ENCODE data around the gene TP53I3. TPM values are rescaled to one million over a fixed set of nuclear protein-coding genes. Genes with fewer than 3 reads are reported as not detected.

TP53I3 gene
- total RNA-seq, 1 experiment from 2014 or later: 48.1 TPM

- Histone ChIP-seq H3K27me3 (ENCODE audit: insufficient read depth, low read length) (no peaks in the 10 kb centered on the region), H3K18ac (ENCODE audit: insufficient read length, low read depth, low read length) (no peak overlapping the region), H2BK20ac (ENCODE audit: low read depth, low read length, poor library complexity, severe bottlenecking) (no peak overlapping the region), H3K23ac (ENCODE audit: insufficient read length, low read depth, low read length) (no peak overlapping the region), H4K8ac (replicated peaks; ENCODE audit: insufficient read length, low read depth, low read length) (no peak overlapping the region), H2AFZ (ENCODE audit: low read length) (no peak overlapping the region), H2BK5ac (ENCODE audit: insufficient read length, low read length) (no peak overlapping the region), H3K9ac (ENCODE audit: extremely low read depth, insufficient read length, low read length) (no peak overlapping the region), H3K79me1 (ENCODE audit: insufficient read depth, low read depth, low read length, poor library complexity, severe bottlenecking) (no peaks in the 10 kb centered on the region), H3K14ac (ENCODE audit: insufficient read depth, low read length) (no peak overlapping the region), H3K4me1 (ENCODE audit: insufficient read depth, low read length) (no peaks in the 10 kb centered on the region), H3K56ac (ENCODE audit: insufficient read length, low read depth, low read length) (no peak overlapping the region), H3K79me2 (ENCODE audit: insufficient read depth, low read length) (no peaks in the 10 kb centered on the region), H3K23me2 (ENCODE audit: insufficient read length, low read depth, low read length, poor library complexity, severe bottlenecking) (no peaks in the 10 kb centered on the region), H3K4me2 (ENCODE audit: insufficient read depth, insufficient read length, low read length) (no peak overlapping the region), H2AK5ac (ENCODE audit: insufficient read length, low read length) (no peak overlapping the region), H4K91ac (ENCODE audit: insufficient read length, low read depth, low read length) (no peak overlapping the region), H2BK15ac (ENCODE audit: low read depth, low read length) (no peak overlapping the region), H3T11ph (ENCODE audit: low read length) (no peak overlapping the region), H2BK12ac (ENCODE audit: insufficient read length, low read depth, low read length) (no peak overlapping the region), H4K20me1 (ENCODE audit: control insufficient read depth, insufficient read depth, insufficient read length) (no peaks in the 10 kb centered on the region), H2BK120ac (ENCODE audit: low read depth, low read length, poor library complexity, severe bottlenecking) (no peak overlapping the region), H3K4ac (ENCODE audit: low read depth, low read length) (no peak overlapping the region), H3K27ac (ENCODE audit: insufficient read length, low read depth, low read length) (no peak overlapping the region), H3K9me3 (ENCODE audit: control insufficient read depth, low read depth, low read length) (no peaks in the 10 kb centered on the region), H4K5ac (ENCODE audit: insufficient read length, low read depth, low read length) (no peak overlapping the region)
- no CpG with 5 or more reads among the region's 4 CpGs for whole genome bisulfite sequencing (ENCODE audit: extremely low coverage, insufficient read length, low lambda C conversion rate)
- no peak for DNase-seq
- TF ChIP-seq CTCF (conservative IDR thresholded peaks at IDR 0.05): no peak
- Mint-ChIP-seq H3K4me3 (no peak overlapping the region), H3K27ac (no peak overlapping the region), H3K4me1 (peaks cover 0 to 3% of the 10 kb centered on the region in 2 experiments; a peak in 2 of 4 replicates), H3K9me3 (no peaks in the 10 kb centered on the region), H3K27me3 (ENCODE audit: low read depth) (no peaks in the 10 kb centered on the region), H3K36me3 (ENCODE audit: insufficient read depth in 1 of 3, low read depth in 3 of 3) (peaks cover 23 to 51% (median 40%) of the 10 kb centered on the region in 3 experiments)
These were observed 25.9 kb downstream of the TP53I3 start for GRCh38 chr2:24058564-24059271.

Measured in H9 (cell line).